ENCODE results near the gene C2orf92. TPM values are rescaled to one million over a fixed set of nuclear protein-coding genes. Genes with fewer than 3 reads are reported as not detected.
A peak's percentile ranks its signal among the peaks of the same experiment; 100 is the strongest.

Gene C2orf92
- total RNA-seq, 1 donor from 2014 or later, result 3.3 TPM

DNA sequence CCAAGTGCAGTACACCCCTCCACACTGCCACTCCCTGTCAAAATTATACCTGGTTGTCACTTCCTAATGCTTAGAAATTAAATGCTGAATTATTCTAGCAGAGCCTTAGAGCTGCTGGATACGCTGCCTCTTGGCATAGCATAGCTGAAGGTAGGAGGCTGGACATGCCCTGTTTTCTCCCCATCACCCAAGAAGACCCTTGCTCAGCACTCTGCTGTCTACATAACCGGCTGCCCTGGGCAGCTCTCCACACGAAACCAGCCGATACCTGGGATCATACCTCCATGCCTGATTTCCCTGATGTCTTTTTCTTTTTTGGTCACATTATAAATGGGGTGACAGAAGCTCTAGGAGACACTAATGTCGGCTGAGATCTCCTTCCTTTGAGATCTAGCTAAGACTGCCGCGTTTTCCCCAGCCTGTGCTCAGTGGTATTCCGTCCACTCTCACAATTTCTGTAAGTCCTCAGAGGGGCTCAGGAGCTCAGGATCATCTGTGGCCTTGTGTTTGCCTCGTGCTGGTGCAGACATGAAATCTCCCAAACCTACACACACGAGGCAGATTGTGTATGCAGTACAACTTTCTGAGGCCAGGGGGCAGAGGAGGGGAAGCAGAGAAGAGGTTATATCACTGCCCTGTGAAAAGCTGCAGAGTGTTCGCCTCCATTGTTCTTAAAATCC is 30.4 kb downstream of the C2orf92 start:
- Histone ChIP-seq H3K9me3 (ENCODE audit: low read depth) (no peaks in the 10 kb centered on the region), H3K27ac (no peak overlapping the region), H3K79me2 (ENCODE audit: low read depth) (no peaks in the 10 kb centered on the region), H3F3A (ENCODE audit: low read depth) (no peaks in the 10 kb centered on the region), H3K4me1 (no peaks in the 10 kb centered on the region), H3K4me2 (no peak overlapping the region), H3K9ac (no peak overlapping the region), H3K27me3 (no peaks in the 10 kb centered on the region), H3K4me3 (no peak overlapping the region), H3K36me3 (no peaks in the 10 kb centered on the region), H2AFZ (replicated peaks) (peak overlapping the region; percentile 92), H4K20me1 (ENCODE audit: low read depth) (no peaks in the 10 kb centered on the region)
- H3K27ac Mint-ChIP-seq, result peak overlapping the region; percentile 85
- H3K4me3 Mint-ChIP-seq, result no peak overlapping the region
- TF ChIP-seq, protein P1, sequence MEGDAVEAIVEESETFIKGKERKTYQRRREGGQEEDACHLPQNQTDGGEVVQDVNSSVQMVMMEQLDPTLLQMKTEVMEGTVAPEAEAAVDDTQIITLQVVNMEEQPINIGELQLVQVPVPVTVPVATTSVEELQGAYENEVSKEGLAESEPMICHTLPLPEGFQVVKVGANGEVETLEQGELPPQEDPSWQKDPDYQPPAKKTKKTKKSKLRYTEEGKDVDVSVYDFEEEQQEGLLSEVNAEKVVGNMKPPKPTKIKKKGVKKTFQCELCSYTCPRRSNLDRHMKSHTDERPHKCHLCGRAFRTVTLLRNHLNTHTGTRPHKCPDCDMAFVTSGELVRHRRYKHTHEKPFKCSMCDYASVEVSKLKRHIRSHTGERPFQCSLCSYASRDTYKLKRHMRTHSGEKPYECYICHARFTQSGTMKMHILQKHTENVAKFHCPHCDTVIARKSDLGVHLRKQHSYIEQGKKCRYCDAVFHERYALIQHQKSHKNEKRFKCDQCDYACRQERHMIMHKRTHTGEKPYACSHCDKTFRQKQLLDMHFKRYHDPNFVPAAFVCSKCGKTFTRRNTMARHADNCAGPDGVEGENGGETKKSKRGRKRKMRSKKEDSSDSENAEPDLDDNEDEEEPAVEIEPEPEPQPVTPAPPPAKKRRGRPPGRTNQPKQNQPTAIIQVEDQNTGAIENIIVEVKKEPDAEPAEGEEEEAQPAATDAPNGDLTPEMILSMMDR (IDR thresholded peaks at IDR 0.05), result peak; percentile 66
- TF ChIP-seq EZH2 (IDR thresholded peaks at IDR 0.05), result no peak
- DNase-seq (ENCODE audit: low spot score), result peak; percentile 79
- no peaks in the 10 kb centered on the region for H3K36me3 Mint-ChIP-seq
- no peaks in the 10 kb centered on the region for H3K27me3 Mint-ChIP-seq (ENCODE audit: insufficient read depth, low read depth)
- H3K9me3 Mint-ChIP-seq, result no peaks in the 10 kb centered on the region
- peaks cover 27% of the 10 kb centered on the region for H3K4me1 Mint-ChIP-seq

DNA sequence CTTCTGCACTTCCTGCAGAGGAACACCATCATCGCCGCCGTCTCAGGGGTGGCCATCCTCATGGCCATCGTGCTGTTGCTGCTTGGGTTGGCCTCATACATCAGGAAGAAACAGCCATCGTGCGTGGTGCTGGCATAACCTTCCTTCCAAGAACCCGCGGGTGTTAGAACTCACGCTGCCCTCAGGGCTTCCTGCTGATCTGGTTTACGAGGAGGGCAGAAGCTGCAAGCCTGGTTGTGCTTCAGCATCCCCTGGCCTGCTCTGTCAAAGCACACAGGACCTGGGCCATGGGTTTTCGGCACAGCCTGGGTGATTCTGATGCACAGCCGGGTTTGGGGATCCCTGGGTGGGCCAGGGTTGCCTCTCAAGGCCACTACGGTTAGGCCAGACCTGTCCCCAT is 31.7 kb downstream of the C2orf92 start:
- no peaks in the 10 kb centered on the region for H3K79me2 ChIP-seq (ENCODE audit: low read depth)
- DNase-seq (ENCODE audit: low spot score), result no peak
- H3K4me1 ChIP-seq, result no peaks in the 10 kb centered on the region
- Mint-ChIP-seq H3K27me3 (ENCODE audit: insufficient read depth, low read depth) (no peaks in the 10 kb centered on the region), H3K4me3 (no peak overlapping the region), H3K4me1 (peaks cover 27% of the 10 kb centered on the region), H3K36me3 (no peaks in the 10 kb centered on the region), H3K9me3 (no peaks in the 10 kb centered on the region), H3K27ac (peak overlapping the region; percentile 5)
- H3K9me3 ChIP-seq (ENCODE audit: low read depth), result no peaks in the 10 kb centered on the region
- H3F3A ChIP-seq (ENCODE audit: low read depth), result no peaks in the 10 kb centered on the region
- H3K4me2 ChIP-seq, result no peak overlapping the region
- H3K27me3 ChIP-seq, result no peaks in the 10 kb centered on the region
- no peak overlapping the region for H3K4me3 ChIP-seq
- H3K27ac ChIP-seq, result no peak overlapping the region
- no peaks in the 10 kb centered on the region for H3K36me3 ChIP-seq
- H3K9ac ChIP-seq, result no peak overlapping the region
- TF ChIP-seq EZH2phosphoT487 (IDR thresholded peaks at IDR 0.05) (no peak), EZH2 (IDR thresholded peaks at IDR 0.05) (no peak)
- TF ChIP-seq, protein P1 (IDR thresholded peaks at IDR 0.05), result no peak
- no peak overlapping the region for H2AFZ ChIP-seq (replicated peaks)
- no peaks in the 10 kb centered on the region for H4K20me1 ChIP-seq (ENCODE audit: low read depth)

DNA sequence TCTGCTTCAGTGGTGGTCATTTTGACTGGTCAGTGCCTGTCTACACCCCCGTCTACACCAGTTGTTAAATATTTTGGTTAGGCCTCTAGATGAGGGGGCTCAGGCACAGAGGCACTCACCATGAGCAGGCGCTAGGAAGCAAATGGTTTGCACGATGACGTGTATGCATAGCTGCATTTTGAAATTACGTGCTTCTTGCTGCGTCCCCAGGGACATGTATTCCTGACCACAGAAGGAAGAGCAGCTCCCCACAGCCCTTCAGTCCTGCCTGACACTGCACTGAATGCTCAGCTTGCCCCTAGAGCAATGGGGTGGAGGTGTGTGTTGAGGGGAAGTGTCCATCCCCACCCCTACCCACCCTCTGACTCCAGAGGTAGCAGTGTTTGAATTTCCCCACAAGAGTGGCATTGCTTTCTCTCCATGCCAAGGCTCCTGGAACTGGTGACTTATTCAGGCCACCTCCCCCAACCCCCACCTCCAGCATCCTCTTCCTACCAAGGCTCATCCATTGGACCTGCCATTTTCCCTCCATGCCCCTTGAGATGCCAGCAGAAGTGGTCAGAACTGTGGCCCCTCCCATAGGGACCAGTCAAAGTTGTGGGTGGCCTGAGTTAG is 32.4 kb downstream of the C2orf92 start:
- no peaks in the 10 kb centered on the region for H3K27me3 ChIP-seq
- no peak for DNase-seq (ENCODE audit: low spot score)
- H3K9me3 Mint-ChIP-seq, result no peaks in the 10 kb centered on the region

More for the DNA sequence above, 32.4 kb downstream of the C2orf92 start:
- no peaks in the 10 kb centered on the region for H3K36me3 Mint-ChIP-seq
- no peaks in the 10 kb centered on the region for H3F3A ChIP-seq (ENCODE audit: low read depth)
- no peak overlapping the region for H3K4me2 ChIP-seq
- TF ChIP-seq EZH2phosphoT487 (IDR thresholded peaks at IDR 0.05) (no peak), EZH2 (IDR thresholded peaks at IDR 0.05) (no peak)
- TF ChIP-seq, protein P1 (IDR thresholded peaks at IDR 0.05), result no peak
- no peaks in the 10 kb centered on the region for H3K27me3 Mint-ChIP-seq (ENCODE audit: insufficient read depth, low read depth)
- H3K4me1 Mint-ChIP-seq, result peaks cover 24% of the 10 kb centered on the region
- no peak overlapping the region for H3K4me3 Mint-ChIP-seq
- H3K79me2 ChIP-seq (ENCODE audit: low read depth), result no peaks in the 10 kb centered on the region
- H4K20me1 ChIP-seq (ENCODE audit: low read depth), result no peaks in the 10 kb centered on the region
- H3K27ac ChIP-seq, result no peak overlapping the region
- H3K4me1 ChIP-seq, result no peaks in the 10 kb centered on the region
- H3K9me3 ChIP-seq (ENCODE audit: low read depth), result no peaks in the 10 kb centered on the region
- H3K27ac Mint-ChIP-seq, result peak overlapping the region; percentile 5
- H2AFZ ChIP-seq (replicated peaks), result no peak overlapping the region
- no peak overlapping the region for H3K4me3 ChIP-seq
- no peak overlapping the region for H3K9ac ChIP-seq
- no peaks in the 10 kb centered on the region for H3K36me3 ChIP-seq

Data from neural progenitor cell (in vitro differentiated cells).